Mesodermal cell (in vitro differentiated cells): ENCODE data around the gene SSPN.

Source experiments
- H3K27ac ChIP-seq: 2 replicates; pipeline ENCODE4 v1.7.0; 2013; ENCODE audit warnings: mild to moderate bottlenecking, low read depth, low read length, moderate library complexity; ENCODE audit not compliant: severe bottlenecking
- H3K36me3 ChIP-seq: 2 replicates; pipeline ENCODE4 v1.7.1; 2013; ENCODE audit warnings: mild to moderate bottlenecking, low read length, moderate library complexity; ENCODE audit not compliant: control insufficient read depth, insufficient read depth
- H3K4me1 ChIP-seq: one replicate; pipeline ENCODE4 v1.7.1; 2013; ENCODE audit warnings: mild to moderate bottlenecking, low read length; ENCODE audit not compliant: insufficient read depth, control insufficient read depth, poor library complexity, severe bottlenecking
- H3K4me3 ChIP-seq: 2 replicates; pipeline ENCODE4 v1.7.0; 2013; ENCODE audit warnings: low read length, control low read depth, mild to moderate bottlenecking; ENCODE audit not compliant: insufficient read depth, poor library complexity, severe bottlenecking; ENCODE audit errors: extremely low read depth
- H3K9me3 ChIP-seq: 2 replicates; pipeline ENCODE4 v1.7.1; 2013; ENCODE audit warnings: mild to moderate bottlenecking, low read length, moderate library complexity; ENCODE audit not compliant: control insufficient read depth
- WGBS, 2 experiments: methylation state at CpG; one replicate each; pipeline ENCODE4 v1.1.5; 2013; ENCODE audit warnings: missing lambda C conversion rate in 2 of 2; ENCODE audit not compliant: insufficient coverage in 2 of 2; 5-methylcytosine and 5-hydroxymethylcytosine counted together

SSPN gene

GRCh38 chr12:26162905-26163304, 32.5 kb upstream of the SSPN start:
- 84% methylated on average over 3 of the region's 4 CpGs; no CpG with 5 or more reads in 1 of the 2 experiments for WGBS, 2 experiments
- no peaks in the 10 kb centered on the region for H3K4me1 ChIP-seq
- H3K27ac ChIP-seq, result no peak overlapping the region
- no peaks in the 10 kb centered on the region for H3K9me3 ChIP-seq
- H3K4me3 ChIP-seq, result no peak overlapping the region
- no peaks in the 10 kb centered on the region for H3K36me3 ChIP-seq

GRCh38 chr12:26164118-26164517, 31.3 kb upstream of the SSPN start:
- Histone ChIP-seq H3K4me1 (no peaks in the 10 kb centered on the region), H3K9me3 (no peaks in the 10 kb centered on the region)
- WGBS, 2 experiments, result 50 to 71% methylated on average over 1 to 2 of the region's 3 CpGs

GRCh38 chr12:26172013-26172412, 23.4 kb upstream of the SSPN start:
- no peak overlapping the region for H3K27ac ChIP-seq
- H3K9me3 ChIP-seq, result no peaks in the 10 kb centered on the region
- H3K4me1 ChIP-seq, result no peaks in the 10 kb centered on the region
- H3K4me3 ChIP-seq, result no peak overlapping the region
- H3K36me3 ChIP-seq, result no peaks in the 10 kb centered on the region
- WGBS, 2 experiments, result 100% methylated on average over 2 of the region's 4 CpGs; no CpG with 5 or more reads in 1 of the 2 experiments

More at GRCh38 chr12:26164118-26164517, 31.3 kb upstream of the SSPN start:
- Histone ChIP-seq H3K4me3 (no peak overlapping the region), H3K36me3 (no peaks in the 10 kb centered on the region), H3K27ac (no peak overlapping the region)

- no peaks in the 10 kb centered on the region for H3K4me1 ChIP-seq
- no peaks in the 10 kb centered on the region for H3K9me3 ChIP-seq
- H3K27ac ChIP-seq, result no peak overlapping the region
- H3K4me3 ChIP-seq, result no peak overlapping the region
- WGBS, 2 experiments, result 92 to 100% methylated on average over 2 to 6 of the region's 7 CpGs
- no peaks in the 10 kb centered on the region for H3K36me3 ChIP-seq
Measured at GRCh38 chr12:26172539-26172938, 22.8 kb upstream of the SSPN start.

GRCh38 chr12:26172946-26173552, 22.3 kb upstream of the SSPN start:
- Histone ChIP-seq H3K4me1 (no peaks in the 10 kb centered on the region), H3K9me3 (no peaks in the 10 kb centered on the region), H3K27ac (no peak overlapping the region), H3K4me3 (no peak overlapping the region), H3K36me3 (no peaks in the 10 kb centered on the region)
- WGBS, 2 experiments, result 89 to 95% methylated on average over 2 to 3 of the region's 4 CpGs

GRCh38 chr12:26176725-26177124, 18.6 kb upstream of the SSPN start:
- Histone ChIP-seq H3K4me1 (no peaks in the 10 kb centered on the region), H3K9me3 (no peaks in the 10 kb centered on the region), H3K4me3 (no peak overlapping the region), H3K27ac (no peak overlapping the region), H3K36me3 (no peaks in the 10 kb centered on the region)
- 87 to 89% methylated on average over 3 to 4 of the region's 4 CpGs for WGBS, 2 experiments

- Histone ChIP-seq H3K4me3 (no peak overlapping the region), H3K27ac (no peak overlapping the region), H3K4me1 (no peaks in the 10 kb centered on the region), H3K9me3 (no peaks in the 10 kb centered on the region), H3K36me3 (no peaks in the 10 kb centered on the region)
- 66 to 92% methylated on average over 5 to 6 of the region's 7 CpGs for WGBS, 2 experiments
Measured at GRCh38 chr12:26177283-26177682, 18.1 kb upstream of the SSPN start.

- Histone ChIP-seq H3K36me3 (no peaks in the 10 kb centered on the region), H3K4me3 (no peak overlapping the region), H3K9me3 (no peaks in the 10 kb centered on the region), H3K4me1 (no peaks in the 10 kb centered on the region), H3K27ac (no peak overlapping the region)
- WGBS, 2 experiments, result 90% methylated on average over 2 of the region's 4 CpGs; no CpG with 5 or more reads in 1 of the 2 experiments
Measured at GRCh38 chr12:26179826-26180225, 15.5 kb upstream of the SSPN start.

- H3K4me1 ChIP-seq, result no peaks in the 10 kb centered on the region
- H3K4me3 ChIP-seq, result no peak overlapping the region
- no peak overlapping the region for H3K27ac ChIP-seq
- H3K36me3 ChIP-seq, result no peaks in the 10 kb centered on the region
- H3K9me3 ChIP-seq, result no peaks in the 10 kb centered on the region
- no CpG with 5 or more reads among the region's 2 CpGs for WGBS, 2 experiments
Measured at GRCh38 chr12:26182377-26182776, 13.0 kb upstream of the SSPN start.

GRCh38 chr12:26185532-26186320, 9.6 kb upstream of the SSPN start:
- Histone ChIP-seq H3K27ac (no peak overlapping the region), H3K9me3 (no peaks in the 10 kb centered on the region), H3K36me3 (no peaks in the 10 kb centered on the region), H3K4me3 (no peak overlapping the region), H3K4me1 (no peaks in the 10 kb centered on the region)
- WGBS, 2 experiments, result 84 to 92% methylated on average over 6 of the region's 7 CpGs
